ENCODE measurements around the gene BCDIN3D.

DNA sequence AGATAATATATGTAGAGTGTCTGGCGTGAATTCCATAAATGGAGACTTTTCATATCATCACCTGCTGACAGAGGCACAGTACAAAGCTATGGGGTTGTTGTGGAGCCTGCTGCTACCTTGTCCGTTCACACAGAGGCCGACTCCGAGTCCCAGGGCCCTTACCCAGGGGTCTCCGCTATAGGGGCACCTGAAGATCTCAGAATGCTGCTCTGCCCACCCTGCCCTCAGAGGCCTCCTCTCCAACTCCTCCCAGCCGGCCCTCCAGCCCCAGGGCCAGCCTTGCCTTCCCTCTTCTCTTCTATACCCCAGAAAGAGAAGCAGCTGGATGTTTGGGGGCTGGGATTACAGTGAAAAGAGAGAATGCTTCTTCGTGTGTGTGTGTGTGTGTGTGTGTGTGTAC, 36.0 kb downstream of the BCDIN3D start:
- TF ChIP-seq POLR2A (IDR thresholded peaks at IDR 0.05) = no peak
- TF ChIP-seq, protein P1, sequence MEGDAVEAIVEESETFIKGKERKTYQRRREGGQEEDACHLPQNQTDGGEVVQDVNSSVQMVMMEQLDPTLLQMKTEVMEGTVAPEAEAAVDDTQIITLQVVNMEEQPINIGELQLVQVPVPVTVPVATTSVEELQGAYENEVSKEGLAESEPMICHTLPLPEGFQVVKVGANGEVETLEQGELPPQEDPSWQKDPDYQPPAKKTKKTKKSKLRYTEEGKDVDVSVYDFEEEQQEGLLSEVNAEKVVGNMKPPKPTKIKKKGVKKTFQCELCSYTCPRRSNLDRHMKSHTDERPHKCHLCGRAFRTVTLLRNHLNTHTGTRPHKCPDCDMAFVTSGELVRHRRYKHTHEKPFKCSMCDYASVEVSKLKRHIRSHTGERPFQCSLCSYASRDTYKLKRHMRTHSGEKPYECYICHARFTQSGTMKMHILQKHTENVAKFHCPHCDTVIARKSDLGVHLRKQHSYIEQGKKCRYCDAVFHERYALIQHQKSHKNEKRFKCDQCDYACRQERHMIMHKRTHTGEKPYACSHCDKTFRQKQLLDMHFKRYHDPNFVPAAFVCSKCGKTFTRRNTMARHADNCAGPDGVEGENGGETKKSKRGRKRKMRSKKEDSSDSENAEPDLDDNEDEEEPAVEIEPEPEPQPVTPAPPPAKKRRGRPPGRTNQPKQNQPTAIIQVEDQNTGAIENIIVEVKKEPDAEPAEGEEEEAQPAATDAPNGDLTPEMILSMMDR (IDR thresholded peaks at IDR 0.05) = no peak
